Esophagus muscularis mucosa (tissue), 4 donors: ENCODE data around the gene CLIP1. TPM values are rescaled to one million over a fixed set of nuclear protein-coding genes. Genes with fewer than 3 reads are reported as not detected.

Source experiments
- DNase-seq: peaks from one replicate; pipeline ENCODE4 v3.0.0-alpha.2; 2017; ENCODE audit errors: extremely low spot score
- H3K27ac ChIP-seq, 4 donors: fragments of 200-600 bp; sonication (generic); replicated peaks in 1 of 4; 1 replicate in 3 of 4; 2 replicates in 1 of 4; pipeline ENCODE4 v1.5.1; 2016 to 2019; ENCODE audit warnings: mild to moderate bottlenecking in 1 of 4
- H3K27me3 ChIP-seq, 4 donors: fragments of 200-600 bp; sonication (generic); one replicate each; pipeline versions ENCODE4 v1.5.1 to v1.6.0; 2016 to 2019
- H3K36me3 ChIP-seq, 4 donors: fragments of 200-600 bp; sonication (generic); one replicate each; pipeline ENCODE4 v1.5.1; 2016 to 2019
- H3K4me1 ChIP-seq, 4 donors: fragments of 200-600 bp; sonication (generic); one replicate each; pipeline ENCODE4 v1.5.1; 2016 to 2019
- H3K4me3 ChIP-seq, 4 donors: fragments of 200-600 bp; sonication (generic); 1 replicate in 2 of 4; 2 replicates in 2 of 4; pipeline ENCODE4 v1.5.1; 2016 to 2019; ENCODE audit warnings: mild to moderate bottlenecking in 4 of 4, moderate library complexity in 1 of 4
- H3K9me3 ChIP-seq, 4 donors: fragments of 200-600 bp; sonication (generic); 1 replicate in 3 of 4; 2 replicates in 1 of 4; pipeline ENCODE4 v1.5.1; 2016 to 2019
- CTCF ChIP-seq, 3 experiments: fragments of 200-600 bp in 2 of 3; fragments of 450-650 bp in 1 of 3; sonication (generic) in 2 of 3; IDR thresholded peaks; one replicate each; pipeline ENCODE4 v1.5.1; 2017 to 2019; ENCODE audit warnings: antibody characterized with exemption in 3 of 3, mild to moderate bottlenecking in 2 of 3, moderate library complexity in 1 of 3
- EP300 ChIP-seq: sonication (generic); formaldehyde crosslinking; IDR thresholded peaks from one replicate; pipeline ENCODE4 v1.6.1; 2017; ENCODE audit warnings: antibody characterized with exemption
- POLR2A ChIP-seq: fragments of 450-650 bp; IDR thresholded peaks from one replicate; pipeline ENCODE4 v1.6.1; 2017; ENCODE audit warnings: antibody characterized with exemption, moderate library complexity, mild to moderate bottlenecking, low read depth
- POLR2AphosphoS5 ChIP-seq, 2 donors: sonication (generic); formaldehyde crosslinking; IDR thresholded peaks; one replicate each; pipeline ENCODE4 v1.6.1; 2017; ENCODE audit warnings: antibody characterized with exemption in 2 of 2
- WGBS: methylation state at CpG from one replicate; pipeline ENCODE4 v1.1.5; 2018; 5-methylcytosine and 5-hydroxymethylcytosine counted together
- intact Hi-C: fragments of 100-400 bp; cut with DNase I; formaldehyde crosslinking; loops from one replicate; pipeline ENCODE4 v1.15.1; 2023
- total RNA-seq, 4 donors: library from RNA; depleted of rRNA; stranded (reverse); fragments of >200 nt; gene quantifications; one replicate each; pipeline versions ENCODE4 v1.1.0 to v1.2.1, GENCODE V29; 2016

Gene CLIP1
- total RNA-seq, 4 donors from 2014 or later = 234 to 263 (median 250) TPM

DNA sequence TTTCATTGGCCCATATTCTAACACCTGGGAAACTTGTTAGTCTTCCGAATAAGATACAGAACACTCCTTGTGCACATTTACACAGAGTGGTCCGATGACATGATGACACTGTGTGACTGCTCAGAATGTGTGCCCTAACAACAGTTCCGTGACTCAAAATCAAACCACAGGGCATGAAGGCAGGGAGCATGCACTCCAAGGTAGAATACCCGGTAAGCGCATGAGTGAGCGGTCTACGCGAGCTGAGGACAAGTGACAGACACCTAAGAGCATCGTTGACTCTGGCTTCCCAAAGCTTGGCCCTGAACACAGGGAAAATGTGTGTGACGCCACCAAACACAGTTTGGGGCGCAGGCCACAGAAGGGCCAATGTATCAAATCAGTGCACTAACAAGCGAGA is 18.6 kb downstream of the CLIP1 start:
- Histone ChIP-seq H3K27me3 (no peaks in the 10 kb centered on the region), H3K27ac (peak overlapping the region in 3 of 4 donors; percentile 3 to 95 (median 92)), H3K9me3 (no peaks in the 10 kb centered on the region), H3K4me3 (no peak overlapping the region), H3K4me1 (peaks cover 33 to 98% (median 91%) of the 10 kb centered on the region in 4 donors), H3K36me3 (peaks cover 0 to 4% (median 0%) of the 10 kb centered on the region in 4 donors)
- TF ChIP-seq POLR2A (no peak), CTCF (IDR thresholded peaks at IDR 0.05) (no peak), POLR2AphosphoS5 (IDR thresholded peaks at IDR 0.05) (no peak), EP300 (no peak)
- intact Hi-C loops = no loop called here
- 90% methylated on average over 12 of the region's 12 CpGs for WGBS
- no peak for DNase-seq

DNA sequence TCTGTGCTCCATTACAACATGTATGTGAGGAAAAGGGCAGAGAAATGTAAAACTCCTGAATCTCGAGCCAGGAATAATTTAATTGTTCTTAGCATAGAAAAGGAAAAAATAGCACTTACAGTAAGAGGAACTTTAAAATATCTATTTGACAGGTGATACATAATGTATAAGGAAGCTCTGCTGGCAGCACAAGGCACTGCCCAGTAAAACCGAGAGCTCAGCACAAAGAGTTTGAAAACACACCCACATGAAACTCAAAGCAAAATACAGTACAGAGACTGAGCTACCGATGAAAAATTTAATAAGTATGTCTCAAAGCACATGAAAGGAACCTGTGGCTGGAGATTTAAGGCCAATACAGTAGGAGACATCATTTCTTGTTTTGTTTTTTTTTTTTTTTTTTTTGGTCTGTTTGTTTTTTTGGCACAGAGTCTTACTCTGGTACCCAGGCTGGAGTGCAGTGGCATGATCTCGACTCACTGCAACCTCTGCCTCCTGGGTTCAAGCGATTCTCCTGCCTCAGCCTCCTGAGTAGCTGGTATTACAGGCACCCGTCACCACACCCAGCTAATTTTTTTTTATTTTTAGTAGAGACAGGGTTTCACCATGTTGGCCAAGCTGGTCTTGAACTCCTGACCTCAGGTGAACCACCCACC is 19.2 kb downstream of the CLIP1 start:
- intact Hi-C loops = no loop called here
- 63% methylated on average over 6 of the region's 6 CpGs for WGBS
- H3K4me1 ChIP-seq = peaks cover 33 to 97% (median 92%) of the 10 kb centered on the region in 4 donors
- H3K36me3 ChIP-seq = peaks cover 0 to 4% (median 0%) of the 10 kb centered on the region in 4 donors
- no peaks in the 10 kb centered on the region for H3K9me3 ChIP-seq
- TF ChIP-seq CTCF (IDR thresholded peaks at IDR 0.05) = peak in 1 of 3 experiments; percentile 3
- no peak for TF ChIP-seq POLR2AphosphoS5 (IDR thresholded peaks at IDR 0.05)
- DNase-seq = no peak
- H3K27me3 ChIP-seq = no peaks in the 10 kb centered on the region
- H3K27ac ChIP-seq = peak overlapping the region; percentile 55 to 95 (median 74)
- no peak overlapping the region for H3K4me3 ChIP-seq

DNA sequence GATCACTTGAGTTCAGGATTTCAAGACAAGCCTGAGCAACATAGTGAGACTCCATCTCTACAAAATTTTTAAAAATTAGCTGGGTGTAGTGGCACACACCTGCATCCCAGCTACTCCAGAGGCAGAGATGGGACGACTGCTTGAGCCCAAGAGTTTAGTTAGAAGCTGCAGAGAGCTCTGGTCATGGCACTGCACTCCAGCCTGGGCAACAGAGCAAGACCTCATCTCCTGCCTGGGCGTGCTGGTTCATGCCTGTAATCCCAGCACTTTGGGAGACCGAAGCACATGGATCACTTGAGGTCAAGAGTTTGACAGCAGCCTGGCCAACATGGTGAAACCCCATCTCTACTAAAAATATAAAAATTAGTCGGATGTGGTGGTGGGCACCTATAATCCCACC is 20.2 kb downstream of the CLIP1 start:
- DNase-seq = no peak
- Histone ChIP-seq H3K36me3 (peaks cover 0 to 4% (median 2%) of the 10 kb centered on the region in 4 donors), H3K9me3 (no peaks in the 10 kb centered on the region), H3K27ac (peak overlapping the region; percentile 55 to 95 (median 74)), H3K27me3 (no peaks in the 10 kb centered on the region), H3K4me3 (no peak overlapping the region), H3K4me1 (peaks cover 33 to 97% (median 89%) of the 10 kb centered on the region in 4 donors)
- no peak for TF ChIP-seq EP300
- no peak for TF ChIP-seq POLR2A
- no peak for TF ChIP-seq POLR2AphosphoS5 (IDR thresholded peaks at IDR 0.05)
- no peak for TF ChIP-seq CTCF (IDR thresholded peaks at IDR 0.05)
- intact Hi-C loops = no loop called here
- 92% methylated on average over 3 of the region's 4 CpGs for WGBS

DNA sequence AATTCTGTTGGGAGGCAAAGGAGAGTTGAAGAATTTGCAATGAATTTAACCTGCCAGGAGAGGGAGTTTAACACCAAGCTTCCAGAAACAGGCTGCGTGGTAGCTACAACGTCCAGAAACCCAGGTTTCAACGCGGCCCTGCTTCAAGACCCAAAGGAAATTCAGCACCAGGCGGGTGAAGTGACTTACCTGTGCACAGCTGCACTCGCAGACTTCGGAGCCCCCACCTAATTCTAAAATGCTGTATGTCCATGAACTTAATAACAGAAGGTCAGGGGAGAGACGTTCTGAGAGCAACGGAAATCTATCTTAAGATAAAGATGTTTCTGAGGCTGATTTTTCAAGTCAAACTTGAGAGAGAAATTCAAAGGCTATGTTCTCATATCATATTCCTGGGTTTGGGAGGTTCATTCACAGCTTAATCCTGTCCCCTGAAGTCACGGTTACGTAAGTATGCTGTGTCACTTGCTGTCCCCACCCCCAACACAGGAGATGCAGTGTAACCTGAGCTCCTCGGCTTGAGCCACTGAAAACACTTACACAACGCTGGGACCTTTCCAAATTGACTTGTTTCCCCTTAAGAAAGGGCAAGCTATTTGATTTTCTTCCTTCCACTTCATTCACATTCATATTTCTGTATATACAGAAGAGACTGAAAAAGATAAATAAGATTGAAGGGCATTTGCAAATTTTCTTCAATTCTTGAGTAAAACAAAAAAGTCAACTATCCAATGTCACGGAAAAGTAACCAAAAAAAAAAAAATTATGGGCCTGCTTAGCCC is 22.7 kb downstream of the CLIP1 start:
- H3K4me1 ChIP-seq = peaks cover 16 to 85% (median 76%) of the 10 kb centered on the region in 4 donors
- TF ChIP-seq POLR2A (no peak), EP300 (no peak), POLR2AphosphoS5 (IDR thresholded peaks at IDR 0.05) (peak; percentile 45 to 76), CTCF (IDR thresholded peaks at IDR 0.05) (peak; percentile 70 to 83 (median 71))
- peak overlapping the region; percentile 21 to 26 (median 21) for H3K4me3 ChIP-seq
- H3K27me3 ChIP-seq = no peaks in the 10 kb centered on the region
- H3K27ac ChIP-seq = peak overlapping the region; percentile 87 to 95 (median 90)
- H3K9me3 ChIP-seq = no peaks in the 10 kb centered on the region
- intact Hi-C loops = loop anchor here (2.0 kb wide), 2 partner anchors 23 to 73 kb away; partner anchors contain the start of gene CLIP1
- peaks cover 0 to 3% (median 1%) of the 10 kb centered on the region in 4 donors for H3K36me3 ChIP-seq
- DNase-seq = no peak
- WGBS = 17% methylated on average over 14 of the region's 14 CpGs
